ENCODE data around the gene NEDD9. TPM values are rescaled to one million over a fixed set of nuclear protein-coding genes. Genes with fewer than 3 reads are reported as not detected.

The NEDD9 gene
- total and polyA plus RNA-seq, 2 donors (not counting 1 experiment from before 2014, with no cell fraction given), result 38.9 to 46.2 TPM

- H3K4me1 Mint-ChIP-seq, result peaks cover 53% of the 10 kb centered on the region
- H2AFZ ChIP-seq (ENCODE audit: insufficient read depth, low read depth, low read length, poor library complexity, severe bottlenecking), result no peak overlapping the region
- CTCF ChIA-PET, result interaction anchor here (1.0 kb wide), 1 partner anchor 259 kb away, joined by 4 read pairs; no protein-coding TSS in a partner anchor
Observed at GRCh38 chr6:11236076-11236750, 3.7 kb upstream of the NEDD9 start.

More at GRCh38 chr6:11236076-11236750, 3.7 kb upstream of the NEDD9 start:
- 29% methylated on average over 4 of the region's 6 CpGs for WGBS (ENCODE audit: insufficient coverage)
- ATAC-seq (ENCODE audit: low read depth), result no peak
- peak overlapping the region; percentile 30 for H3K4me3 Mint-ChIP-seq
- no peaks in the 10 kb centered on the region for H3K9me3 Mint-ChIP-seq (ENCODE audit: insufficient read depth)
- Histone ChIP-seq H3K4me3 (ENCODE audit: control extremely low read depth in 1 of 5, extremely low read depth in 1 of 5, insufficient read depth in 1 of 5, low read depth in 2 of 5, low read length in 4 of 5) (no peak overlapping the region), H3K4me1 (ENCODE audit: control insufficient read depth in 2 of 2, insufficient read depth in 2 of 2, low read length in 2 of 2) (peaks cover 37% of the 10 kb centered on the region in 2 donors), H4K20me1 (ENCODE audit: control insufficient read depth, insufficient read depth, low read length, poor library complexity, severe bottlenecking) (peaks cover 11% of the 10 kb centered on the region), H3K9ac (ENCODE audit: low read length) (no peak overlapping the region), H3K27me3 (replicated peaks in 1 of 4; ENCODE audit: control extremely low read depth in 1 of 4, control insufficient read depth in 3 of 4, insufficient read depth in 4 of 4, low read length in 3 of 4) (no peaks in the 10 kb centered on the region), H3K27ac (ENCODE audit: low read length in 2 of 2) (peak overlapping the region in 1 of 2 donors; percentile 44), H3K4me2 (replicated peaks; ENCODE audit: low read depth, low read length, poor library complexity, severe bottlenecking) (peak overlapping the region; percentile 23), H3K36me3 (replicated peaks in 1 of 2; ENCODE audit: control extremely low read depth in 1 of 2, control insufficient read depth in 1 of 2, extremely low read depth in 1 of 2, insufficient read depth in 2 of 2, low read length in 1 of 2) (peaks cover 0 to 9% of the 10 kb centered on the region in 2 experiments), H3K79me2 (ENCODE audit: control insufficient read depth, insufficient read depth, low read length) (peaks cover 41% of the 10 kb centered on the region), H3K9me3 (ENCODE audit: control extremely low read depth in 1 of 3, control insufficient read depth in 2 of 3, insufficient read depth in 1 of 3, low read length in 2 of 3) (no peaks in the 10 kb centered on the region)
- no peaks in the 10 kb centered on the region for H3K27me3 Mint-ChIP-seq
- intact Hi-C loops (cut with micrococcal nuclease), result no loop called here
- peak; percentile 64 for DNase-seq
- TF ChIP-seq EZH2 (IDR thresholded peaks at IDR 0.05; ENCODE audit: borderline replicate concordance, insufficient read depth, low read depth, low read length, poor library complexity, severe bottlenecking) (no peak), CTCF (IDR thresholded peaks at IDR 0.05) (no peak)
- POLR2A ChIA-PET, result interaction anchor here (0.6 kb wide), 1 partner anchor 138 kb away, joined by 4 read pairs; no protein-coding TSS in a partner anchor
- peak overlapping the region; percentile 58 for H3K27ac Mint-ChIP-seq

All from B cell (primary cell).